GM12874 (cell line): ENCODE measurements around the gene TAMALIN.

Experiments
- TF ChIP-seq, protein P1 (sequence below): IDR thresholded peaks from 2 replicates; pipeline ENCODE4 v1.5.1; 2011; ENCODE audit warnings: low read depth, mild to moderate bottlenecking, control low read depth, low read length, moderate library complexity; ENCODE audit not compliant: insufficient read depth

The TAMALIN gene

DNA sequence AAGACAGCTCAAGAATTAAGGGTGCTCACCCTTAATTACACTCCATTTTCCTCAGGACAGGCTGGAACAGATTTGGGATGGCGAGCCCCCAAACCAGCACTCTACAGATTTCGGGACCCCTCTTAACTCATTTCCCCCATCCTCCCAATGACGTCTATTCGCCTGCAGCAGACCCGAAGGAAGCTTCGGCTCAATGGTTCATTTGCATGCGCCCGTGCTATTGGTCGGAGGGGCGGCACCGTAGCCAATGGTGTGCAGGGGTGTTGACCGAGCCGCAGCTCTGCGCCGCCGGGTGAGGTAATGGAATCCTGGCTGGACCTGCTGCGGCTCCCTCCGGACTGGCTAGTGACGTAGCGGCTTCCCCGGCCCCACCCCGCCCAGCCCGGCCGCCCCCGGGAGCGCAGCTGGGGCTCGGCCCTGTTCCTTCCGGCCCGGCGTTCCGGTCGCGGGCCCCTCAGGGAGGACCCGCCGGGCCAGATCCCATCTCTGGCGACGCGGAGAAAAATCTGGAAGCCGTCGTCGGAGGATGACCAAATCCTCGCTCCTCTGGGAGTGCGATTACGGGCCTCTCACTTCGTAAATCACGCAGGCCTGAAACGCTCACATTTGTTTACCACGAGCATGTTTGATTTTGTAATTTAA, 26.2 kb downstream of the TAMALIN start:
- TF ChIP-seq, protein P1, sequence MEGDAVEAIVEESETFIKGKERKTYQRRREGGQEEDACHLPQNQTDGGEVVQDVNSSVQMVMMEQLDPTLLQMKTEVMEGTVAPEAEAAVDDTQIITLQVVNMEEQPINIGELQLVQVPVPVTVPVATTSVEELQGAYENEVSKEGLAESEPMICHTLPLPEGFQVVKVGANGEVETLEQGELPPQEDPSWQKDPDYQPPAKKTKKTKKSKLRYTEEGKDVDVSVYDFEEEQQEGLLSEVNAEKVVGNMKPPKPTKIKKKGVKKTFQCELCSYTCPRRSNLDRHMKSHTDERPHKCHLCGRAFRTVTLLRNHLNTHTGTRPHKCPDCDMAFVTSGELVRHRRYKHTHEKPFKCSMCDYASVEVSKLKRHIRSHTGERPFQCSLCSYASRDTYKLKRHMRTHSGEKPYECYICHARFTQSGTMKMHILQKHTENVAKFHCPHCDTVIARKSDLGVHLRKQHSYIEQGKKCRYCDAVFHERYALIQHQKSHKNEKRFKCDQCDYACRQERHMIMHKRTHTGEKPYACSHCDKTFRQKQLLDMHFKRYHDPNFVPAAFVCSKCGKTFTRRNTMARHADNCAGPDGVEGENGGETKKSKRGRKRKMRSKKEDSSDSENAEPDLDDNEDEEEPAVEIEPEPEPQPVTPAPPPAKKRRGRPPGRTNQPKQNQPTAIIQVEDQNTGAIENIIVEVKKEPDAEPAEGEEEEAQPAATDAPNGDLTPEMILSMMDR: no peak

DNA sequence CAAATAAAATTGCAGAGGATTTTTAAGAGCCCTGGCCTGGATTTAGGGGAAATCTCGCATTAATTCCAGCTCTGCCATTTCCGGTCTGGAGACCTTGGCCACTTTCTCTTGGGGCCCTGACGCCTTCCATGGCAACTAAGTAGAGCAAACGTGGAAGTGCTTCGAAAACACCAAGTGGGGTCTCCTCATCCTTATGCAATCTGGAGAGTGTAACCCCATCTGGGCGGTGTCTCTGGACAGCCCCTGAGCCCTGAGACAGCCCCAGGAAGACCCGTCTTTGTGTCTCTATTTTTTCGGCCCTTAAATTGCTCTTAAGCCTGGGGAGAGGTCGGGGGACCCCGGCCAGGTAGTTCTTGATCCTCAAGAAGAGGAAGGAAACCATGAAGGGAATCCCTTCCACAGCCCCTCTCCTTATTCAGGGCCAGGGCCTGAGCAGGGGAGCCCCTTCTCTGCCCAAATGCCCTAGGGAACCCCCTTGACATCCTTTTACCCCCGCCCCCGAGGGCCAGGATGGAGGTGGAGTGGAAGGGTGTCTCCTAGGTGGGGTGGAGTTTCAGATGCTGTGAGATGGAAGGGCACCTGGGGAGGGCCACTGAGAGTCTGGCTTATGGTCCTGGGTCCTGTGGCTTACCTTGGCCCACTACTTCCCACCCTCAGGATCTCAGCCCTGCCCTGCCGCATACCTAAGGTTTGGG, 26.8 kb downstream of the TAMALIN start:
- TF ChIP-seq, protein P1: no peak

DNA sequence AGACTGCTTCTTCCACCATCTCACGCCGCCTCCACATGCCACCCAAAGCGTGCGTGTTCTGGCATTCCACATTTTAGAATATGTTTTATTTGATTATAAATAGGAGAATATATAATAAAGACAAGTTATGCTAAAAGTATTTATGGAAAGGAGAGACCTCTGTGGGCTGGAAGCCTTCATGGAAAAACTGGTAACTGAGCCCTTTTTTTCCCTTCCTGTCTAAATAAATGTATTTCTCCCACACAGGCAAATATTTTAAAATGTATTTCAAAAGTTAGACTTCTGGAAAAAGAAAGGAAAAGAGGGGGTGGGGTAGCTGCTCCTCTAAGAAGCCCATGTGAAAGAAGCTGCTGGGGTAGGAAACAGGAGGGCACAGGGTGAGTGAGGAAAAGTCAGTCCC, 28.4 kb downstream of the TAMALIN start:
- TF ChIP-seq, protein P1: no peak

DNA sequence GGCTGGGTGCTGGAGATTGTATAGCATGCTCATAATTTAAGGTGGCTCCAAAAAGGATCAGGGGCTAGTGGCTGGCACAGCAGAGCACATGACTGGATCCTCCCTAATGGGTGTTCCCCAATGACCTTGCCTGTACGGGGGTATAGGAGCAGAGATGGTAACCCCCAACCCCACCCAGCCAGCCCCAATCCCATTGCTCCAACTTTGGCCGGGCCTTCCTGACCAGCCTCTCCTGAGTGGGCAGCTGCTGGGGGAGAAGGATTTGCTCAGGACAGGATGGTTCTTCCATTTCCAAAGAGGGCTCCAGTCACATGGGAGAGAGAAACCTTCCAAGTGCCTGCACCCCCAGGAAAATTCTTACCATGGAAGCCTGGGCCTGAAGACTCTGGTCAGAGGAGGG, 29.2 kb downstream of the TAMALIN start:
- TF ChIP-seq, protein P1: no peak

DNA sequence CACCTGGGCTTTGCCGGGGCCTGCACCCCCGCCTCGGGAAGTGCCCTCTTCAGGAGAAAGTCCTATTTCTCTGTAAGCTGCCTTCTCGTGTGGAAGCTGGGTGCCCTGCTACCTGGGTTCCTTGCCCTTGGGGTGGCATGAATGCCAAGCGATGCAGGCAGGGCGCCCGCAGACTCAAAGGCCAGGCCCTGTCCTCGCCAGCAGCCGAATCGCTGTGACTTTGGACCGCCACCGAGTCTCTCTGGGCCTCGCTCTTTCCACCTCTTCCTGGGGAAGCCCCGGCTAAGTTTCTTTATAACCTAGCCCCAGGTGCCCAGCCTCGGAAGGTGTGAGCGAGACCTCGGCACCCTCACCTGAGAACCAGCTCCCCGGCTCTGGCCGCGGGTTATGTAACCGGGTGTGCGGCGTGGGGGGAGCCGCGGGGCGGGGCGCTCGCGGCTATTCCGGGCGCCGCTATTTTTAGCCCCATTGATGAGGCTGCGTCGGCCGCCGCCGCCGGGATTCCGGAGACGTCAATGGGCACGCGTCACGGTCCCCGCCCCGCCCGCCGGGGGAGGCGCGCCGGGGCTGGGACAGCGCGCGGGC, 29.9 kb downstream of the TAMALIN start:
- TF ChIP-seq, protein P1: no peak

DNA sequence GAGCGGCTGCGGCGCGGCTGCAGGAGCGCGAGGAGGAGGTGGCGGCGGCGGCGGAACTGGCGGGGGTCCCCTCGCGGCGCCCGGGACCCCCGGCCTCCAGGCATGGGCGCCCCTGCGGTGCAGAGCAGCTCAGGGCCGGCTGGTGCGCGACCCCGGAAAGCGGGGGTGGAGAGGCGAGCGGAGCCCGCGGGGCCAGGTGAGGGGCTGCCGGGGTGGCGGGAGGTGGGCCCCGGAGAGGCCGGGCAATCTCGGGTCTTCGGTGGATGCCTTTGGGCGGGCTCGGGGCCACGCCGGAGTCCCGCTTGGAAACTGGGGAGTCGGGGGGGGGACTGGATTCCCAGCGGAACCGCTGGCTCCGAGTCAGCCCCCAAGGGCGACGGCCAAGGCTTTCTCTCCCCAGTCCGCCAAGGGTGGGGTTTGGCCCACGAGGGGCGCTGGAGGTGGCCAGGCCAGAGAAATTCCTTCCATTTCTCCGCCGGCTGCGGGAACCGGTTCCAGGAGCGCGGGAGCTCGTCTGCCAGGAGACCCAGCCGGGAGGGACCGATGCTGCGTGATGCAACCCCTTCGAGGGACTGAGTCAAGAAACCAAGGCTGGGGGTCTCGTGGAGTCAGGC, 30.6 kb downstream of the TAMALIN start:
- TF ChIP-seq, protein P1: no peak

DNA sequence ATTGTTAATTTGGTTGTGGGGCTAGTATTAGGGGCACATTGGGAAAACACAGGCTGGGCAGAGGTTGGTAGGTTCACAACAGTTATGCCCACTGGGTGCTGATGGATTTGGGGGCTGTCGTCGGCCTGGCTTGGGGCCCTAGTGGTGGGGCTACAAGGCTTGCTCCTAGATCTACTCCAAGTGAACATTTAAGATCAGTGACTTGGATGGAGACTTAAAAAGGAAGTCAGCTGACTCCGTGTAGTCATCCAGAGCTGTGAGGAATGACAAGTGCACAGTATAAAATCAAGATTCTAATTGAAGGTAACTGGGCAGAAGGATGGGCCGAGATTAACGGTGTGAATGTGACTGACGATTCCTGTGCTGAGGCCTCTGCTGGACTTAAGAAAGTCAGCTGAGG, 31.7 kb downstream of the TAMALIN start:
- TF ChIP-seq, protein P1: no peak
